Stimulated activated CD8-positive, alpha-beta memory T cell treated with anti-CD3 and anti-CD28 coated beads, Interleukin-7, amount 100 ng/mL, for 24 hours (primary cell): Measurements from ENCODE around the gene VWDE.

ENCODE experiments used
- DNase-seq: peaks from one replicate; pipeline ENCODE4 v3.0.0-alpha.2; 2020; ENCODE audit warnings: low read depth

Gene VWDE

GRCh38 chr7:12290761-12291160 is 112.9 kb downstream of the VWDE start:
- no peak for DNase-seq

GRCh38 chr7:12289996-12290395 is 113.7 kb downstream of the VWDE start:
- DNase-seq, result no peak

DNA sequence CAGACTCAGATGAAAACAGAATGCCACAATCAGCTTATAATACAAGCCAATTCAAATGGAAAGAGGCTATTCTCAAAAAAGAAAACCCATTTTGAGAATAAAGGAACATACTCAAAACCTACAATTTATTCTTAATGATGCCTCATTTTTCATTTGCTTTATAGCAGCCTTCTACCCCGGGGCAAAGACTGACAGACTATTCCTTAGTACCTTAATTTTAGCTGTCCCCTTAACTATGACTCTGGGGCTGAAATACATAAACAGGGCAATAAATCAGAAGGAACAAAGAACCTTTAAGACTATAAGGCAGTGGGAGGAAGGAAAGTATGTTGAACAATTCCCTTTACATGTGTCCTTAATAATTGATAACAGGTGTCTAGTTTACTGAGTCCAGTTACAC is 115.8 kb downstream of the VWDE start:
- no peak for DNase-seq

DNA sequence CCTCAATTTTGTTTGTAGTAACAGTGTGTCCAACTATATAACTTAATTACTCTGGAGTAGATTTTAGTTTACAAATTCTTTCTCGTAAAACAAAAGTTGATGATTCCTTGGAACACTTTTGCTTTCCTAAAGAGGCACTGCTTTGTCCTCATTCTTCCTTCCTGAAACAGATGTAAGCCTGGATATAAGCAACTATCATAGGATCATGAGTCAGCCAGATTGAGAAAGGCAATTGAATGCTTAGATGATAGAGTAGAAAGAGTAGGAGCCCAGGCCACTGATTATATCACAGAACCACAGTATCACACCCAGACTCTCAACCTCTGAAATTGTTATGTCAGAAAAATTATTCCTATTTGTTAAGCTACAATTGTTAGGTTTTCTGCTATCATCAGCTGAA is 122.6 kb downstream of the VWDE start:
- DNase-seq, result no peak
